RWPE2 (cell line): ENCODE measurements around the gene GHRHR.

Source experiments
- ATAC-seq: fragments of 200-7000 bp; cut with Tn5 transposase; 3 replicates; pipeline ENCODE4 v1.9.1; 2021; ENCODE audit warnings: low read depth
- DNase-seq: peaks from one replicate; pipeline ENCODE4 v3.0.0-alpha.2; 2020; ENCODE audit warnings: low spot score
- H3K27ac ChIP-seq: fragments of 450-650 bp; 2 replicates; pipeline ENCODE4 v1.5.1; 2017; ENCODE audit warnings: mild to moderate bottlenecking; ENCODE audit not compliant: poor library complexity, severe bottlenecking
- H3K27me3 ChIP-seq: fragments of 250-450 bp; sonication (Bioruptor Pico); 2 replicates; pipeline ENCODE4 v1.5.1; 2021; ENCODE audit warnings: mild to moderate bottlenecking, moderate library complexity; ENCODE audit not compliant: insufficient read depth, poor library complexity, severe bottlenecking
- H3K36me3 ChIP-seq: fragments of 250-450 bp; sonication (Bioruptor Pico); 2 replicates; pipeline ENCODE4 v1.5.1; 2020; ENCODE audit warnings: low read depth, mild to moderate bottlenecking, moderate library complexity
- H3K4me1 ChIP-seq: fragments of 250-450 bp; sonication (Bioruptor Pico); 2 replicates; pipeline ENCODE4 v1.5.1; 2021; ENCODE audit warnings: mild to moderate bottlenecking, moderate library complexity; ENCODE audit not compliant: insufficient read depth, poor library complexity, severe bottlenecking
- H3K4me3 ChIP-seq: fragments of 250-450 bp; sonication (Bioruptor Pico); 2 replicates; pipeline ENCODE4 v1.5.1; 2021; ENCODE audit warnings: mild to moderate bottlenecking, moderate library complexity; ENCODE audit not compliant: severe bottlenecking
- H3K9me3 ChIP-seq: fragments of 250-450 bp; sonication (Bioruptor Pico); 2 replicates; pipeline ENCODE4 v1.5.1; 2021; ENCODE audit warnings: mild to moderate bottlenecking, moderate library complexity; ENCODE audit not compliant: severe bottlenecking
- CTCF ChIP-seq: fragments of 450-650 bp; IDR thresholded peaks from one replicate; pipeline ENCODE4 v1.5.1; 2017; ENCODE audit warnings: mild to moderate bottlenecking, moderate library complexity; ENCODE audit not compliant: poor library complexity, severe bottlenecking

Gene GHRHR

GRCh38 chr7:30923774-30924413 lies 39.9 kb upstream of the GHRHR start:
- no peak overlapping the region for H3K27ac ChIP-seq
- DNase-seq (peak; percentile 34), ATAC-seq (no peak)
- TF ChIP-seq CTCF = no peak
- no peak overlapping the region for H3K4me3 ChIP-seq
- H3K4me1 ChIP-seq = peaks cover 6% of the 10 kb centered on the region
- H3K9me3 ChIP-seq = no peaks in the 10 kb centered on the region
- H3K27me3 ChIP-seq = no peaks in the 10 kb centered on the region
- H3K36me3 ChIP-seq = no peaks in the 10 kb centered on the region

GRCh38 chr7:30924624-30925023 lies 39.1 kb upstream of the GHRHR start:
- Histone ChIP-seq H3K4me3 (no peak overlapping the region), H3K27me3 (no peaks in the 10 kb centered on the region), H3K36me3 (no peaks in the 10 kb centered on the region), H3K27ac (no peak overlapping the region), H3K9me3 (no peaks in the 10 kb centered on the region), H3K4me1 (peaks cover 6% of the 10 kb centered on the region)
- DNase-seq (no peak), ATAC-seq (no peak)
- no peak for TF ChIP-seq CTCF

- TF ChIP-seq CTCF = no peak
- Histone ChIP-seq H3K4me1 (peaks cover 6% of the 10 kb centered on the region), H3K9me3 (no peaks in the 10 kb centered on the region), H3K36me3 (no peaks in the 10 kb centered on the region), H3K27ac (no peak overlapping the region), H3K4me3 (no peak overlapping the region), H3K27me3 (no peaks in the 10 kb centered on the region)
- no peak for DNase-seq
- no peak for ATAC-seq
Observed at GRCh38 chr7:30925117-30925516, 38.6 kb upstream of the GHRHR start.

GRCh38 chr7:30925913-30926312 lies 37.8 kb upstream of the GHRHR start:
- H3K36me3 ChIP-seq = no peaks in the 10 kb centered on the region
- H3K27ac ChIP-seq = no peak overlapping the region
- H3K9me3 ChIP-seq = no peaks in the 10 kb centered on the region
- H3K27me3 ChIP-seq = no peaks in the 10 kb centered on the region
- no peak for ATAC-seq
- peaks cover 6% of the 10 kb centered on the region for H3K4me1 ChIP-seq
- DNase-seq = no peak
- no peak for TF ChIP-seq CTCF
- no peak overlapping the region for H3K4me3 ChIP-seq

GRCh38 chr7:30926313-30926712 lies 37.4 kb upstream of the GHRHR start:
- H3K36me3 ChIP-seq = no peaks in the 10 kb centered on the region
- no peak for TF ChIP-seq CTCF
- ATAC-seq (no peak), DNase-seq (no peak)
- no peaks in the 10 kb centered on the region for H3K9me3 ChIP-seq
- peaks cover 2% of the 10 kb centered on the region for H3K4me1 ChIP-seq
- H3K4me3 ChIP-seq = no peak overlapping the region
- H3K27ac ChIP-seq = no peak overlapping the region
- H3K27me3 ChIP-seq = no peaks in the 10 kb centered on the region
